K562 (cell line): ENCODE results near the gene SYS1. TPM values are rescaled to one million over a fixed set of nuclear protein-coding genes. Genes with fewer than 3 reads are reported as not detected.

ENCODE experiments used
- ATAC-seq: fragments of 200-7000 bp; cut with Tn5 transposase; 3 replicates; pipeline ENCODE4 v1.9.1; 2020; ENCODE audit warnings: moderate library complexity
- BruUV-seq: library from RNA; stranded (reverse); fragments of 400-500 nt; replicated peaks from 2 replicates; lab custom pipeline; 2021; lab: Mats Ljungman, UMichigan
- CTCF ChIA-PET: fragments of 300-600 bp; formaldehyde crosslinking; extraction: SDS; loops from one replicate; lab custom pipeline; 2021; ENCODE audit warnings: low intra/inter-chr PET ratio; lab: Yijun Ruan, JAX
- POLR2A ChIA-PET: fragments of 300-600, 350-650 bp; sonication (Branson Sonifier 250); formaldehyde crosslinking; extraction: SDS; loops from one replicate; lab custom pipeline; 2021; ENCODE audit warnings: antibody characterized with exemption, inconsistent platforms; lab: Yijun Ruan, JAX
- DNase-seq, 4 experiments: peaks; one replicate each; pipeline versions ENCODE4 v3.0.0 to v3.0.0-alpha.2; 2011 to 2018; ENCODE audit warnings: low spot score in 3 of 4, mixed read lengths in 3 of 4; ENCODE audit errors: extremely low read depth in 1 of 4
- FAIRE-seq: peaks from 2 replicates; lab custom pipeline; 2011; peaks lifted over from hg19 to GRCh38; lab: Jason Lieb, UNC
- H2AFZ ChIP-seq: 2 replicates; pipeline ENCODE4 v1.6.0; 2011; ENCODE audit warnings: low read depth, low read length, control low read depth, inconsistent platforms
- H3K27ac ChIP-seq: fragments of 200-600 bp; 3 replicates; pipeline ENCODE4 v1.8.0; 2011; ENCODE audit warnings: low read depth, mild to moderate bottlenecking, control low read depth, inconsistent platforms, low read length, moderate library complexity, mixed read lengths; ENCODE audit errors: extremely low read depth
- H3K27me3 ChIP-seq, 2 experiments: fragments of 300-600 bp in 1 of 2; 2 replicates in 1 of 2; 3 replicates in 1 of 2; pipeline versions ENCODE4 v1.6.0 to v1.8.0; 2011; ENCODE audit warnings: inconsistent platforms in 2 of 2, low read length in 2 of 2, mild to moderate bottlenecking in 1 of 2, mixed read lengths in 1 of 2, moderate library complexity in 1 of 2; ENCODE audit not compliant: control insufficient read depth in 2 of 2, insufficient read depth in 2 of 2
- H3K36me3 ChIP-seq: fragments of 300-600 bp; 3 replicates; pipeline ENCODE4 v1.8.0; 2011; ENCODE audit warnings: mild to moderate bottlenecking, low read length, inconsistent platforms; ENCODE audit not compliant: control insufficient read depth, insufficient read depth
- H3K4me1 ChIP-seq, 2 experiments: fragments of 200-600 bp in 1 of 2; replicated peaks in 1 of 2; 2 replicates in 1 of 2; 3 replicates in 1 of 2; pipeline versions ENCODE4 v1.5.1 to v1.8.0; 2011; ENCODE audit warnings: inconsistent platforms in 2 of 2, low read length in 2 of 2, mild to moderate bottlenecking in 1 of 2, mixed read lengths in 1 of 2, moderate library complexity in 1 of 2; ENCODE audit not compliant: control insufficient read depth in 2 of 2, insufficient read depth in 2 of 2
- H3K4me2 ChIP-seq: 2 replicates; pipeline ENCODE4 v1.6.1; 2011; ENCODE audit warnings: low read length, control low read depth, inconsistent platforms, mixed read lengths; ENCODE audit not compliant: insufficient read depth
- H3K4me3 ChIP-seq: fragments of 200-600 bp; sonication (generic), shearing (Covaris generic); 2 replicates; pipeline ENCODE4 v1.5.1; 2016; ENCODE audit warnings: control low read depth, inconsistent platforms
- H3K79me2 ChIP-seq: fragments of 200-600 bp; 3 replicates; pipeline ENCODE4 v1.8.0; 2011; ENCODE audit warnings: low read length, inconsistent platforms; ENCODE audit not compliant: control insufficient read depth, insufficient read depth
- H3K9ac ChIP-seq, 2 experiments: 2 replicates each; pipeline versions ENCODE4 v1.6.0 to v1.6.1; 2011; ENCODE audit warnings: low read depth in 2 of 2, low read length in 2 of 2, control low read depth in 1 of 2, inconsistent platforms in 1 of 2, mild to moderate bottlenecking in 1 of 2, mixed read lengths in 1 of 2; ENCODE audit not compliant: insufficient read depth in 1 of 2
- H3K9me1 ChIP-seq: one replicate; pipeline ENCODE4 v1.6.0; 2011; ENCODE audit warnings: inconsistent platforms, mild to moderate bottlenecking, low read length, moderate library complexity; ENCODE audit not compliant: control insufficient read depth, insufficient read depth
- H3K9me3 ChIP-seq: replicated peaks from 2 replicates; pipeline ENCODE4 v1.5.1; 2011; ENCODE audit warnings: low read depth, low read length, inconsistent platforms; ENCODE audit not compliant: control insufficient read depth, insufficient read depth
- H4K20me1 ChIP-seq: replicated peaks from 2 replicates; pipeline ENCODE4 v1.6.1; 2011; ENCODE audit warnings: low read length, inconsistent platforms, mixed read lengths; ENCODE audit not compliant: control insufficient read depth, insufficient read depth
- ATF4 ChIP-seq: fragments of 450-650 bp; formaldehyde crosslinking; IDR thresholded peaks from 2 replicates; pipeline ENCODE4 v1.4.0; 2022; ENCODE audit warnings: mild to moderate bottlenecking, moderate library complexity
- BRF1 ChIP-seq: IDR thresholded peaks from 3 replicates; pipeline ENCODE4 v1.6.1; 2011; ENCODE audit warnings: borderline replicate concordance, mild to moderate bottlenecking; ENCODE audit not compliant: insufficient read length; ENCODE audit errors: extremely low read depth
- CBX1 ChIP-seq: sonication (generic); IDR thresholded peaks from 2 replicates; pipeline ENCODE4 v1.6.1; 2016; ENCODE audit warnings: antibody characterized with exemption, low read depth, mild to moderate bottlenecking
- EP300 ChIP-seq: IDR thresholded peaks from 2 replicates; pipeline ENCODE4 v1.6.1; 2012; ENCODE audit warnings: low read length, improper control_type of control experiment
- FOXA1 ChIP-seq: fragments of 450-650 bp; IDR thresholded peaks from 2 replicates; pipeline ENCODE4 v1.6.1; 2016; ENCODE audit warnings: mild to moderate bottlenecking, borderline replicate concordance
- HNRNPL ChIP-seq: fragments of 200-400 bp; formaldehyde crosslinking; IDR thresholded peaks from 2 replicates; pipeline ENCODE4 v1.6.1; 2017; ENCODE audit warnings: low read depth, mild to moderate bottlenecking, low read length
- NFATC3 ChIP-seq: fragments of 450-650 bp; IDR thresholded peaks from 2 replicates; pipeline ENCODE4 v1.6.1; 2017; ENCODE audit warnings: mild to moderate bottlenecking
- RCOR1 ChIP-seq, 2 experiments: IDR thresholded peaks; 2 replicates each; pipeline ENCODE4 v1.6.1; 2012; ENCODE audit warnings: low read depth in 2 of 2, low read length in 2 of 2, borderline replicate concordance in 1 of 2, improper control_type of control experiment in 1 of 2
- TSC22D4 ChIP-seq: fragments of 450-650 bp; IDR thresholded peaks from 2 replicates; pipeline ENCODE4 v1.6.1; 2016; ENCODE audit warnings: missing genetic modification characterization, missing biosample characterization, control low read depth
- VEZF1 ChIP-seq: fragments of 200-800 bp; sonication (Bioruptor generic); IDR thresholded peaks from 2 replicates; pipeline ENCODE4 v1.6.1; 2017; ENCODE audit warnings: missing genetic modification characterization, missing compliant biosample characterization
- ZBED1 ChIP-seq: IDR thresholded peaks from 2 replicates; pipeline ENCODE4 v1.6.1; 2014
- ZNF165 ChIP-seq: fragments of 250-450 bp; sonication (Bioruptor Pico); IDR thresholded peaks from 2 replicates; pipeline ENCODE4 v1.4.0; 2020; ENCODE audit warnings: borderline replicate concordance
- ZNF174 ChIP-seq: fragments of 250-450 bp; sonication (Bioruptor Pico); IDR thresholded peaks from 2 replicates; pipeline ENCODE4 v1.4.0; 2020; ENCODE audit warnings: mild to moderate bottlenecking
- ZNF224 ChIP-seq: sonication (generic); formaldehyde crosslinking; IDR thresholded peaks from 2 replicates; pipeline ENCODE4 v1.8.0; 2022; ENCODE audit warnings: mild to moderate bottlenecking, missing genetic modification reagents
- ZNF274 ChIP-seq: IDR thresholded peaks from 2 replicates; pipeline ENCODE4 v1.6.1; 2011; ENCODE audit warnings: low read depth, mild to moderate bottlenecking, low read length, moderate library complexity, borderline replicate concordance
- ZNF3 ChIP-seq: fragments of 250-450 bp; sonication (Bioruptor Pico); IDR thresholded peaks from 2 replicates; pipeline ENCODE4 v1.5.0; 2021; ENCODE audit warnings: mild to moderate bottlenecking, moderate library complexity
- ZNF316 ChIP-seq: fragments of 450-650 bp; IDR thresholded peaks from 2 replicates; pipeline ENCODE4 v1.6.1; 2016
- ZNF717 ChIP-seq: fragments of 250-450 bp; sonication (Bioruptor Pico); IDR thresholded peaks from 2 replicates; pipeline ENCODE4 v1.5.0; 2021
- ZNF766 ChIP-seq: fragments of 200-800 bp; sonication (Bioruptor generic); conservative IDR thresholded peaks from 2 replicates; pipeline ENCODE4 v1.6.1; 2016; ENCODE audit warnings: missing genetic modification characterization, missing compliant biosample characterization
- in situ Hi-C: fragments of 300-500 bp; cut with MboI; formaldehyde crosslinking; loops from 4 replicates; pipeline ENCODE4 v1.15.0; 2018; ENCODE audit warnings: inconsistent platforms, mixed read lengths
- intact Hi-C: fragments of 100-400 bp; cut with micrococcal nuclease; formaldehyde crosslinking; loops from 2 replicates; pipeline ENCODE4 v1.14.2; 2022
- polyA plus RNA-seq, 8 experiments: library from polyadenylated mRNA; depleted of rRNA in 4 of 8; stranded (reverse) in 5 of 8; unstranded in 3 of 8; fragments of >200 nt; fragmentation: Nextera tagmentation in 2 of 8; fragmentation: Illumina TruSeq in 1 of 8; extraction: Ambion mirVana in 2 of 8; extraction: Trizol in 1 of 8; gene quantifications; 2 replicates each; pipeline versions ENCODE4 v1.2.1 to v1.2.3, GENCODE V29; 2011 to 2014; ENCODE audit warnings: inconsistent platforms in 1 of 8, missing spikeins in 1 of 8
- total RNA-seq, 7 experiments: library from RNA; depleted of rRNA in 6 of 7; stranded (reverse); fragments of >200 nt in 6 of 7; fragmentation: Illumina TruSeq in 2 of 7; extraction: Trizol in 2 of 7; gene quantifications; 2 replicates each; pipeline versions ENCODE4 v1.2.1 to v1.2.3, GENCODE V29; 2011 to 2021; ENCODE audit warnings: low replicate concordance in 1 of 7

Gene SYS1
- total and polyA plus RNA-seq, 9 of the 15 experiments (the other 6 are each of a cell fraction or from before 2014, with no cell fraction given), result 11.1 to 25.2 (median 17.5) TPM

GRCh38 chr20:45322952-45323383 is 40.0 kb upstream of the SYS1 start (continued):
- 0 out of 2 replicates have a peak, but pooled peaks have one; percentile 12 for TF ChIP-seq VEZF1 (CRISPR knock-in tag)

GRCh38 chr20:45323731-45324130 is 39.2 kb upstream of the SYS1 start:
- ATAC-seq (no peak), DNase-seq (no peak), FAIRE-seq (no peak)
- CTCF ChIA-PET, result interaction anchor here (0.6 to 3.0 kb wide), 6 partner anchors 50 to 447 kb away, joined by 3 to 33 read pairs (median 10); no protein-coding TSS in a partner anchor
- H3K27me3 ChIP-seq, result no peaks in the 10 kb centered on the region
- no peaks in the 10 kb centered on the region for H3K79me2 ChIP-seq
- H3K9me3 ChIP-seq, result no peaks in the 10 kb centered on the region
- BruUV-seq, result no TSS peak
- no peak overlapping the region for H3K9ac ChIP-seq
- no peaks in the 10 kb centered on the region for H4K20me1 ChIP-seq
- in situ Hi-C loops, result loop anchor here (5.0 kb wide), 3 partner anchors 44 to 449 kb away; no protein-coding TSS in a partner anchor
- no peak overlapping the region for H3K27ac ChIP-seq
- peaks cover 2% of the 10 kb centered on the region; the same call in 1 of the 3 replicates for H3K36me3 ChIP-seq
- no peak overlapping the region for H3K4me2 ChIP-seq
- H2AFZ ChIP-seq, result no peak overlapping the region
- H3K9me1 ChIP-seq, result peaks cover 3% of the 10 kb centered on the region
- H3K4me3 ChIP-seq, result no peak overlapping the region
- TF ChIP-seq ATF4 (CRISPR knock-in tag), result no peak
- no peak for TF ChIP-seq ZNF274
- no peak for TF ChIP-seq ZNF174 (CRISPR knock-in tag)
- TF ChIP-seq RCOR1 (IDR thresholded peaks at IDR 0.05; ENCODE audit: borderline replicate concordance in 1 of 2, low read depth in 2 of 2, low read length in 2 of 2), result no peak
- TF ChIP-seq ZBED1, result no peak
- TF ChIP-seq NFATC3, result no peak
- no peak for TF ChIP-seq ZNF224
- no peak for TF ChIP-seq FOXA1
- TF ChIP-seq ZNF3, result no peak
- no peak for TF ChIP-seq ZNF316
- no peak for TF ChIP-seq ZNF717 (CRISPR knock-in tag)
- no peak for TF ChIP-seq ZNF165
- no peak for TF ChIP-seq TSC22D4
- no peak for TF ChIP-seq CBX1
- TF ChIP-seq BRF1, result no peak
- no peak for TF ChIP-seq HNRNPL
- TF ChIP-seq EP300, result no peak
- TF ChIP-seq ZNF766, result no peak
- POLR2A ChIA-PET, result interaction anchor here (1.6 kb wide), 1 partner anchor 18 kb away, joined by 7 read pairs; no protein-coding TSS in a partner anchor
- H3K4me1 ChIP-seq, result peaks cover 4 to 9% of the 10 kb centered on the region in 2 experiments; a peak in 4 of 5 replicates
- intact Hi-C loops, result loop anchor here (1.0 to 2.0 kb wide), 5 partner anchors 39 to 448 kb away; partner anchors contain the start of gene SYS1
